HG02840 (cell line): ENCODE data around the gene BLID.

Experiments used
- ATAC-seq: cut with Tn5 transposase; IDR thresholded peaks from one replicate; pipeline ENCODE4 v1.9.1; 2021; ENCODE audit warnings: mild to moderate bottlenecking, moderate library complexity, moderate number of reproducible peaks; ENCODE audit not compliant: unreplicated experiment, low FRiP score

Gene BLID

GRCh38 chr11:122085712-122086111 is 30.3 kb downstream of the BLID start:
- ATAC-seq, result no peak

GRCh38 chr11:122085264-122085663 is 30.8 kb downstream of the BLID start:
- ATAC-seq, result no peak

- no peak for ATAC-seq
Measured at GRCh38 chr11:122082205-122082604, 33.8 kb downstream of the BLID start.

- no peak for ATAC-seq
Measured at GRCh38 chr11:122081073-122081472, 34.9 kb downstream of the BLID start.

- no peak for ATAC-seq
Measured at GRCh38 chr11:122077459-122077858, 38.6 kb downstream of the BLID start.

- no peak for ATAC-seq
Measured at GRCh38 chr11:122076512-122077120, 39.4 kb downstream of the BLID start.

- no peak for ATAC-seq
Measured at GRCh38 chr11:122075016-122075415, 41.0 kb downstream of the BLID start.

GRCh38 chr11:122074022-122074421 is 42.0 kb downstream of the BLID start:
- ATAC-seq, result no peak

- ATAC-seq, result no peak
Measured at GRCh38 chr11:122071709-122072202, 44.3 kb downstream of the BLID start.

- ATAC-seq, result no peak
Measured at GRCh38 chr11:122069707-122070360, 46.2 kb downstream of the BLID start.

GRCh38 chr11:122068837-122069236 is 47.2 kb downstream of the BLID start:
- no peak for ATAC-seq

GRCh38 chr11:122068141-122068540 is 47.9 kb downstream of the BLID start:
- no peak for ATAC-seq
